NCI-H1417 (cell line): ENCODE data around the gene PSMG3.

ENCODE experiments used
- DNase-seq, 3 experiments: peaks; one replicate each; lab custom pipeline; 2025; lab: John Stamatoyannopoulos, UW

Gene PSMG3

GRCh38 chr7:1544896-1545416 is 24.9 kb downstream of the PSMG3 start:
- DNase-seq = no peak

- no peak for DNase-seq
Measured at GRCh38 chr7:1544178-1544895, 25.5 kb downstream of the PSMG3 start.

GRCh38 chr7:1543826-1544177 is 26.0 kb downstream of the PSMG3 start:
- DNase-seq = no peak

GRCh38 chr7:1542841-1543747 is 26.7 kb downstream of the PSMG3 start:
- no peak for DNase-seq

- DNase-seq = no peak
Measured at GRCh38 chr7:1542329-1542728, 27.5 kb downstream of the PSMG3 start.

GRCh38 chr7:1541431-1542162 is 28.2 kb downstream of the PSMG3 start:
- DNase-seq = no peak

GRCh38 chr7:1540776-1541271 is 29.0 kb downstream of the PSMG3 start:
- DNase-seq = no peak

DNA sequence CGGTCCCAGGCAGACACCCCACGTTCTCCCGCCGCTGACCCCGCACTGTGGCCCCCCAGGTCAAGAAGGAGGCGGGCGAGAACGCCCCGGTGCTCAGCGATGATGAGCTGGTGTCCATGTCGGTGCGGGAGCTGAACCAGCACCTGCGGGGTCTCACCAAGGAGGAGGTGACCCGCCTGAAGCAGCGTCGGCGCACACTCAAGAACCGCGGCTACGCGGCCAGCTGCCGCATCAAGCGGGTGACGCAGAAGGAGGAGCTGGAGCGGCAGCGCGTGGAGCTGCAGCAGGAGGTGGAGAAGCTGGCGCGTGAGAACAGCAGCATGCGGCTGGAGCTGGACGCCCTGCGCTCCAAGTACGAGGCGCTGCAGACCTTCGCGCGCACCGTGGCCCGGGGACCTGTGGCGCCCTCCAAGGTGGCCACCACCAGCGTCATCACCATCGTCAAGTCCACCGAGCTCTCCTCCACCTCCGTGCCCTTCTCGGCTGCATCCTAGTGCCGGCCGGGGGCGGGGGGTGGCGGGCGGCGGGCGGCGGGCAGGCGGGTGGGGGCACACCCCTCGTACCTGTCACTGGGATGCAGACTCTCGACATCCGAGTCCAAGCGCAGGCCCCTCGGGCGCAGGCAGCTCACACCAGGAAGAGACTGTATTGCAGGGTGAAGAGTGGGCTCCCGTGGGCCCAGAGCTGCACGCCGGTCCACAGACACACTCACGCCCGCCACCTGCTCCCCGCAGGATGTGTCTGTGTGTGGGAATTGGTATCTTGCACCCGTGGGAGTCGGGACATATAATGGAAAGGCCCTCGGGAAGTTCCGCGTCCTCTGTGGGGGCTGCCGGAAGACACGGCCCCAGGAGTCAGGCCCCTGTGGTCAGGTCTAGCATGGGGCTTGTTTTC is 29.7 kb downstream of the PSMG3 start:
- no peak for DNase-seq

GRCh38 chr7:1539181-1539881 is 30.5 kb downstream of the PSMG3 start:
- DNase-seq = no peak

GRCh38 chr7:1538544-1539180 is 31.2 kb downstream of the PSMG3 start:
- peak in 2 of 3 experiments; percentile 47 to 76 for DNase-seq

GRCh38 chr7:1537535-1538412 is 32.1 kb downstream of the PSMG3 start:
- peak in 2 of 3 experiments; percentile 70 to 86 for DNase-seq

GRCh38 chr7:1536743-1537534 is 32.9 kb downstream of the PSMG3 start:
- DNase-seq = peak in 1 of 3 experiments; percentile 14

GRCh38 chr7:1536455-1536742 is 33.4 kb downstream of the PSMG3 start:
- no peak for DNase-seq

GRCh38 chr7:1535701-1536454 is 34.0 kb downstream of the PSMG3 start:
- DNase-seq = no peak

DNA sequence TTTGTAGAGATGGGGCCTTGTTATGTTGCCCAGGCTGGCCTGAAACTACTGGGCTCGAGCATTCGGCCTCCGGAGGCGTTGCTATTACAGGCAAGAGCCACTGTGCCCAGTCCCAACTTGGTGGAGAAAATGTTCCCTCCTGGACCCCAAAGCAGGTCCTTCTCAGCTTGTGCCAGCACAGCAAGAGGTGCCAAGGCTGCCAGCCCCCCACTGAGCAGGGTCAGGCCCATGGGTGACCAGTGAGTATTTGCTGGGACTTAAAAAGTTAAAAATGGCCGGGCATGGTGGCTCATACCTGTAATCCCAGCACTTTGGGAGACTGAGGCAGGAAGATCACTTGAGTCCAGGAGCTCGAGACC is 34.8 kb downstream of the PSMG3 start:
- no peak for DNase-seq

DNA sequence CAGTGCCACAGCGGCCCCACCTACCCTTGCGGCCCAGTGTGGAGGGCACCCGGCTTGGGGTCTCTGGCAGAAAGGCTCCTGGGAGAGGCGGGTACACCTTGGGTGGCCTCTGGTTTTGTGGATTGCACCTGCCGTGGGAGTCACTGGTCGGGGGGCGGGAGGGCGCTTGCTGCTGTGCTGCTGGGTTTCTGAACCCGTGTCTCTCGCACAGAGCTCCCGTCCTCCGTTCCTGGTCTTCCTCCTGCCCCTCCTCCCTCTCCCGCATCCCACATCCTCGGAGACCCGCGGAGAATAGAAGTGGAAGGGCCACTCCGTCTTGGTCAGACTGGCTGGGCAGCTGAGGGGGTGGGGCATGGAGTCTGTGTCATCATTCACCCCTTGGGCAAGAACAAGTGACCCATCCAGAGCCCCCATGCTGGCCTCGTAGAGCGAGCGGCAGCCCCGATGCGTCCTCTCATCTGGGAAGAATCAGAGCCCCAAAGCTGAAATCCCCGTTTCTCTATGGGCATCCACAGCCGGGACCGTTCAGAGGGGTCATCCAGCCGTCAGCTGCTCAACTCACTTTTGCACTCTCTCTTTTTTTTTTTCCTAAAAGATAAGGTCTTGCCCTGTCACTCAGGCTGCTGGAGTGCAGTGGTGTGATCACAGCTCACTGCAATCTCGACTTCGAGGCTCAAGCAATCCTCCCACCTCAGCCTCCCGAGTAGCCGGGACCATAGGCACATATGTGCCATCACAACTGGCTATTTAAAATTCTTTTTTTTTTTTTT is 35.3 kb downstream of the PSMG3 start:
- no peak for DNase-seq
